GM23338 (cell line): Measurements from ENCODE around the gene BBS10. TPM values are rescaled to one million over a fixed set of nuclear protein-coding genes. Genes with fewer than 3 reads are reported as not detected.
A peak's percentile ranks its signal among the peaks of the same experiment; 100 is the strongest.

Experiments
- ATAC-seq: fragments of 200-7000 bp; cut with Tn5 transposase; 3 replicates; pipeline ENCODE4 v1.9.1; 2020
- DNase-seq: peaks from one replicate; pipeline ENCODE4 v3.0.0-alpha.2; 2015; ENCODE audit warnings: low spot score
- H2AFZ ChIP-seq: fragments of 200-600 bp; sonication (generic); 2 replicates; pipeline ENCODE4 v1.8.0; 2016; ENCODE audit warnings: antibody characterized with exemption, mild to moderate bottlenecking, moderate library complexity
- H3F3A ChIP-seq: fragments of 200-600 bp; sonication (generic); replicated peaks from 2 replicates; pipeline ENCODE4 v1.8.0; 2017; ENCODE audit warnings: antibody characterized with exemption, mixed run types, low read depth
- H3K27ac ChIP-seq: fragments of 200-600 bp; sonication (generic); 2 replicates; pipeline ENCODE4 v1.6.1; 2016; ENCODE audit warnings: low read depth
- H3K27me3 ChIP-seq: fragments of 200-600 bp; sonication (generic); 2 replicates; pipeline ENCODE4 v1.8.0; 2016; ENCODE audit warnings: mild to moderate bottlenecking, mixed run types, moderate library complexity; ENCODE audit not compliant: insufficient read depth
- H3K36me3 ChIP-seq: fragments of 200-600 bp; sonication (generic); 2 replicates; pipeline ENCODE4 v1.8.0; 2016; ENCODE audit warnings: mild to moderate bottlenecking; ENCODE audit not compliant: insufficient read depth
- H3K4me1 ChIP-seq: fragments of 200-600 bp; sonication (generic); 2 replicates; pipeline ENCODE4 v1.8.0; 2016; ENCODE audit warnings: mild to moderate bottlenecking, moderate library complexity; ENCODE audit not compliant: insufficient read depth
- H3K4me2 ChIP-seq: fragments of 200-600 bp; sonication (generic); 2 replicates; pipeline ENCODE4 v1.7.1; 2017; ENCODE audit warnings: mixed run types
- H3K4me3 ChIP-seq: fragments of 200-600 bp; sonication (generic); 2 replicates; pipeline ENCODE4 v1.6.1; 2016; ENCODE audit warnings: mixed run types
- H3K79me2 ChIP-seq: fragments of 200-600 bp; sonication (generic); replicated peaks from 2 replicates; pipeline ENCODE4 v1.8.0; 2017; ENCODE audit warnings: mild to moderate bottlenecking; ENCODE audit not compliant: insufficient read depth
- H3K9me2 ChIP-seq: fragments of 200-600 bp; sonication (generic); 2 replicates; pipeline ENCODE4 v1.8.0; 2017; ENCODE audit not compliant: insufficient read depth
- H4K20me1 ChIP-seq: fragments of 200-600 bp; sonication (generic); replicated peaks from 2 replicates; pipeline ENCODE4 v1.8.0; 2017; ENCODE audit warnings: mild to moderate bottlenecking; ENCODE audit not compliant: insufficient read depth
- H3K27ac Mint-ChIP-seq: 2 replicates; pipeline ENCODE4 v1.8.0; 2020; ENCODE audit warnings: inconsistent platforms, mild to moderate bottlenecking, moderate library complexity, mixed read lengths
- H3K27me3 Mint-ChIP-seq: 3 replicates; pipeline ENCODE4 v1.8.0; 2022; ENCODE audit warnings: low read depth, mild to moderate bottlenecking, moderate library complexity, mixed read lengths, inconsistent platforms; ENCODE audit not compliant: insufficient read depth, poor library complexity
- H3K36me3 Mint-ChIP-seq: 3 replicates; pipeline ENCODE4 v1.8.0; 2021; ENCODE audit warnings: low read depth, mild to moderate bottlenecking, inconsistent platforms, moderate library complexity, mixed read lengths
- H3K4me1 Mint-ChIP-seq: 3 replicates; pipeline ENCODE4 v1.8.0; 2020; ENCODE audit warnings: mild to moderate bottlenecking, inconsistent platforms, mixed read lengths
- H3K4me3 Mint-ChIP-seq: 3 replicates; pipeline ENCODE4 v1.8.0; 2021; ENCODE audit warnings: moderate library complexity, mild to moderate bottlenecking, inconsistent platforms, mixed read lengths
- H3K9me3 Mint-ChIP-seq: 3 replicates; pipeline ENCODE4 v1.8.0; 2020; ENCODE audit warnings: moderate library complexity, mild to moderate bottlenecking, inconsistent platforms, mixed read lengths
- CREB1 ChIP-seq: fragments of 250-450 bp; sonication (Bioruptor Pico); IDR thresholded peaks from 2 replicates; pipeline ENCODE4 v1.5.0; 2020; ENCODE audit warnings: low read depth, mild to moderate bottlenecking, moderate library complexity
- EZH2phosphoT487 ChIP-seq: fragments of 200-600 bp; sonication (generic); IDR thresholded peaks from one replicate; pipeline ENCODE4 v1.8.1; 2018; ENCODE audit warnings: antibody characterized with exemption; ENCODE audit not compliant: unreplicated experiment
- JUNB ChIP-seq: IDR thresholded peaks from one replicate; pipeline ENCODE4 v1.6.1; 2016; ENCODE audit warnings: antibody characterized with exemption; ENCODE audit not compliant: unreplicated experiment
- POLR2AphosphoS5 ChIP-seq: IDR thresholded peaks from 2 replicates; pipeline ENCODE4 v1.6.1; 2016; ENCODE audit warnings: antibody characterized with exemption, low read depth
- REST ChIP-seq: IDR thresholded peaks from one replicate; pipeline ENCODE4 v1.6.1; 2018; ENCODE audit warnings: antibody characterized with exemption; ENCODE audit not compliant: unreplicated experiment
- STAT1 ChIP-seq: IDR thresholded peaks from one replicate; pipeline ENCODE4 v1.6.1; 2016; ENCODE audit warnings: antibody characterized with exemption; ENCODE audit not compliant: unreplicated experiment
- ZNF331 ChIP-seq: fragments of 250-450 bp; sonication (Bioruptor Pico); IDR thresholded peaks from 2 replicates; pipeline ENCODE4 v1.5.0; 2020; ENCODE audit warnings: low read depth, mild to moderate bottlenecking, moderate library complexity
- polyA plus RNA-seq: library from polyadenylated mRNA; unstranded; fragments of >200 nt; fragmentation: Nextera tagmentation; extraction: Ambion mirVana; gene quantifications from 2 replicates; pipeline ENCODE4 v1.2.1, GENCODE V29; 2016
- total RNA-seq: library from RNA; depleted of rRNA; stranded (reverse); fragments of >200 nt; shearing (Covaris generic); gene quantifications from 2 replicates; pipeline ENCODE4 v1.2.3, GENCODE V29; 2014
- TF ChIP-seq, protein P1 (sequence below), 2 experiments: fragments of 200-600 bp in 1 of 2; sonication (generic) in 1 of 2; conservative IDR thresholded peaks; 2 replicates each; pipeline versions ENCODE4 v1.5.1 to v1.6.1; 2016 to 2017; ENCODE audit warnings: antibody characterized with exemption in 2 of 2, low read depth in 2 of 2, mild to moderate bottlenecking in 2 of 2, moderate library complexity in 1 of 2

The BBS10 gene
- total and polyA plus RNA-seq, 2 experiments from 2014 or later = 5.2 to 12.8 TPM

DNA sequence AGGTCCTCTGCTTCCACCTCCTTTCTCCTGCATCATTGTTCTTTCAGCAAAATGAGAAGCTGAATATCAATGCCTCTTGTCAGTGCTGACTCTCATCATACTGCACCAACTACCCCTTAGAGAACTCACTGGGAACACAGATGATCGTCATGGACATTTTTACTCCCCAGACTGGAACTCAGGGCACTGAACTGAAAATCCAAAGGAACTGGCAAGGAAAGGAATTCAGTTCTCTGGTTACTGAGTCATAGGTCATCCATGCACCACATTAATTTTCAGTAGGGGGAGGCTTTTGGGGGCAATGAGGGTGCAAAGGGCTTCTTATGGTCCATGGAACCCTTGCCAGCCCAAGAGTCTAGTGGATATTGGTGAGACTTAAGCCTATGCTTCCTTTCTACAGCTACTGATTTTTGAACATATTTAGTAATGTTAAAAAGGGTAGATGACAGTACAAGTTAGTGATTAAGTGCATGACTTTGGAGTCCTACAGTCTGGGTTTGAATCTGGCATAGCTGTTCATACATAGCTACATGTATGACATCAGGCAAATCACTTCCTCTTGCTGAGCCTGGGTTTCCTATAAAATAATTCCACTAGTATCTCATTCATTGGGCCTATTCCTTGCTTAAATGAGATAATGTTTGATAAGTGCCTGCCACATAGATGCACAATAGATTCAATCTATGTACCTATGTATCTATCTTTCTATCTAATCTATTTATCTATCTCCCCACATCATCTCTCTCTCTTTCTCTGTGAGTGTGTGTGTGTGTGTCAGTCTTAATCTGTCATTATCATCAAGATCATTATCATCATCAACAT, 29.2 kb downstream of the BBS10 start:
- peak overlapping the region; percentile 80; the same call in 1 of the 2 replicates for H2AFZ ChIP-seq
- Mint-ChIP-seq H3K36me3 (peaks cover 9% of the 10 kb centered on the region; the same call in 1 of the 3 replicates), H3K4me1 (peaks cover 4% of the 10 kb centered on the region), H3K9me3 (peaks cover 17% of the 10 kb centered on the region; the same call in 2 of the 3 replicates), H3K27ac (peak overlapping the region; percentile 71), H3K27me3 (peaks cover 8% of the 10 kb centered on the region), H3K4me3 (peak overlapping the region; percentile 69)
- H3K36me3 ChIP-seq = no peaks in the 10 kb centered on the region
- H4K20me1 ChIP-seq = no peaks in the 10 kb centered on the region
- no peak for TF ChIP-seq CREB1 (CRISPR knock-in tag)
- H3F3A ChIP-seq = no peaks in the 10 kb centered on the region
- no peak overlapping the region for H3K27ac ChIP-seq
- no peaks in the 10 kb centered on the region for H3K27me3 ChIP-seq
- ATAC-seq (no peak), DNase-seq (no peak)
- H3K79me2 ChIP-seq = no peaks in the 10 kb centered on the region
- H3K9me2 ChIP-seq = peaks cover 6% of the 10 kb centered on the region; the same call in 1 of the 2 replicates
- H3K4me3 ChIP-seq = peak overlapping the region; percentile 47; the same call in 1 of the 2 replicates
- peak overlapping the region; percentile 55; the same call in 1 of the 2 replicates for H3K4me2 ChIP-seq
- H3K4me1 ChIP-seq = no peaks in the 10 kb centered on the region; the same call in 1 of the 2 replicates

GRCh38 chr12:76317976-76318375, 30.2 kb downstream of the BBS10 start:
- Histone ChIP-seq H3K4me1 (no peaks in the 10 kb centered on the region; the same call in 1 of the 2 replicates), H3K79me2 (no peaks in the 10 kb centered on the region), H3K27ac (no peak overlapping the region), H4K20me1 (no peaks in the 10 kb centered on the region), H2AFZ (no peak overlapping the region), H3K4me2 (no peak overlapping the region), H3F3A (no peaks in the 10 kb centered on the region), H3K4me3 (no peak overlapping the region), H3K36me3 (no peaks in the 10 kb centered on the region), H3K27me3 (no peaks in the 10 kb centered on the region), H3K9me2 (peaks cover 6% of the 10 kb centered on the region; the same call in 1 of the 2 replicates)
- Mint-ChIP-seq H3K9me3 (peaks cover 17% of the 10 kb centered on the region; the same call in 2 of the 3 replicates), H3K4me3 (no peak overlapping the region), H3K27ac (no peak overlapping the region), H3K4me1 (peaks cover 9% of the 10 kb centered on the region), H3K27me3 (peaks cover 8% of the 10 kb centered on the region), H3K36me3 (peaks cover 9% of the 10 kb centered on the region; the same call in 1 of the 3 replicates)
- no peak for DNase-seq
- no peak for ATAC-seq
- no peak for TF ChIP-seq JUNB
- TF ChIP-seq ZNF331 (CRISPR knock-in tag) = no peak
- no peak for TF ChIP-seq EZH2phosphoT487
- TF ChIP-seq REST = no peak
- TF ChIP-seq STAT1 = no peak
- no peak for TF ChIP-seq POLR2AphosphoS5
- no peak for TF ChIP-seq CREB1 (CRISPR knock-in tag)
- TF ChIP-seq, protein P1, sequence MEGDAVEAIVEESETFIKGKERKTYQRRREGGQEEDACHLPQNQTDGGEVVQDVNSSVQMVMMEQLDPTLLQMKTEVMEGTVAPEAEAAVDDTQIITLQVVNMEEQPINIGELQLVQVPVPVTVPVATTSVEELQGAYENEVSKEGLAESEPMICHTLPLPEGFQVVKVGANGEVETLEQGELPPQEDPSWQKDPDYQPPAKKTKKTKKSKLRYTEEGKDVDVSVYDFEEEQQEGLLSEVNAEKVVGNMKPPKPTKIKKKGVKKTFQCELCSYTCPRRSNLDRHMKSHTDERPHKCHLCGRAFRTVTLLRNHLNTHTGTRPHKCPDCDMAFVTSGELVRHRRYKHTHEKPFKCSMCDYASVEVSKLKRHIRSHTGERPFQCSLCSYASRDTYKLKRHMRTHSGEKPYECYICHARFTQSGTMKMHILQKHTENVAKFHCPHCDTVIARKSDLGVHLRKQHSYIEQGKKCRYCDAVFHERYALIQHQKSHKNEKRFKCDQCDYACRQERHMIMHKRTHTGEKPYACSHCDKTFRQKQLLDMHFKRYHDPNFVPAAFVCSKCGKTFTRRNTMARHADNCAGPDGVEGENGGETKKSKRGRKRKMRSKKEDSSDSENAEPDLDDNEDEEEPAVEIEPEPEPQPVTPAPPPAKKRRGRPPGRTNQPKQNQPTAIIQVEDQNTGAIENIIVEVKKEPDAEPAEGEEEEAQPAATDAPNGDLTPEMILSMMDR (conservative IDR thresholded peaks at IDR 0.05; ENCODE audit: low read depth in 2 of 2) = no peak
